ENCODE results near the gene HYI.

DNA sequence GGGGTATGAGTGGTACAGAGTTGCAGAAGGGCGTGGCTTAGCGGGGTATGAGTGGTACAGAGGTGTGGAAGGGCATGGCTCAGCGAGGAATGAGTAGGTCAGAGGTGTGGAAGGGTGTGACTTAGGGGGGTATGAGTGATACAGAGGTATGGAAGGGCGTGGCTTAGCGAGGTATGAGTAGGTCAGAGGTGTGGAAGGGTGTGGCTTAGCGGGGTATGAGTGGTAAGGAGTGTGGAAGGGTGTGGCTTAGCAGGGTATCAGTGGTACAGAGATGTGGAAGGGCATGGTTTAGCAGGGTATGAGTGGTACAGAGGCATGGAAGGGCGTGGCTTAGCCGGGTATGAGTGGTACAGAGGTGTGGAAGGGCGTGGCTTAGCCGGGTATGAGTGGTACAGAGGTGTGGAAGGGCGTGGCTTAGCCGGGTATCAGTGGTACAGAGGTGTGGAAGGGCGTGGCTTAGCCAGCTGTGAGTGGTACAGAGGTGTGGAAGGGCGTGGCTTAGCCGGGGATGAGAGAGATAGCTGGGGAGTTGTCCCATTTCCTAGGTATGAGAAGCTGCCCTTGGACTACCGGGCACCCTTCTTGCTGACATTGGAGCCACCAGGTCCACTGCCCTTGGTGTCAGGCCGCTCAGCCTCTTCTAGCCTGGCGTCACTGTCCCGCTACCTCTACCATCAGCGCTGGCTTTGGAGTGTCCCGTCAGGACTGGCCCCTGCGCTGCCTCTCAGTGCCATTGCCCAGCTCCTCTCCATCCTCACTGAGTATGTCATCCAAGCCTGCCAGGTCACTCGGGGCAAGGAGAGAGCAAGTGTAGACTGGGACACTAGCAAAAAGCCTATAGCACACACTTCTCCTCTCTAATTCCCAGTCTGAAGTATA, 29.8 kb downstream of the HYI start:
- TF ChIP-seq POLR2AphosphoS5 (IDR thresholded peaks at IDR 0.05; ENCODE audit: low read depth): no peak
- TF ChIP-seq, protein P1, sequence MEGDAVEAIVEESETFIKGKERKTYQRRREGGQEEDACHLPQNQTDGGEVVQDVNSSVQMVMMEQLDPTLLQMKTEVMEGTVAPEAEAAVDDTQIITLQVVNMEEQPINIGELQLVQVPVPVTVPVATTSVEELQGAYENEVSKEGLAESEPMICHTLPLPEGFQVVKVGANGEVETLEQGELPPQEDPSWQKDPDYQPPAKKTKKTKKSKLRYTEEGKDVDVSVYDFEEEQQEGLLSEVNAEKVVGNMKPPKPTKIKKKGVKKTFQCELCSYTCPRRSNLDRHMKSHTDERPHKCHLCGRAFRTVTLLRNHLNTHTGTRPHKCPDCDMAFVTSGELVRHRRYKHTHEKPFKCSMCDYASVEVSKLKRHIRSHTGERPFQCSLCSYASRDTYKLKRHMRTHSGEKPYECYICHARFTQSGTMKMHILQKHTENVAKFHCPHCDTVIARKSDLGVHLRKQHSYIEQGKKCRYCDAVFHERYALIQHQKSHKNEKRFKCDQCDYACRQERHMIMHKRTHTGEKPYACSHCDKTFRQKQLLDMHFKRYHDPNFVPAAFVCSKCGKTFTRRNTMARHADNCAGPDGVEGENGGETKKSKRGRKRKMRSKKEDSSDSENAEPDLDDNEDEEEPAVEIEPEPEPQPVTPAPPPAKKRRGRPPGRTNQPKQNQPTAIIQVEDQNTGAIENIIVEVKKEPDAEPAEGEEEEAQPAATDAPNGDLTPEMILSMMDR (IDR thresholded peaks at IDR 0.05; ENCODE audit: insufficient read depth, low read length): no peak
- TF ChIP-seq, protein P2, sequence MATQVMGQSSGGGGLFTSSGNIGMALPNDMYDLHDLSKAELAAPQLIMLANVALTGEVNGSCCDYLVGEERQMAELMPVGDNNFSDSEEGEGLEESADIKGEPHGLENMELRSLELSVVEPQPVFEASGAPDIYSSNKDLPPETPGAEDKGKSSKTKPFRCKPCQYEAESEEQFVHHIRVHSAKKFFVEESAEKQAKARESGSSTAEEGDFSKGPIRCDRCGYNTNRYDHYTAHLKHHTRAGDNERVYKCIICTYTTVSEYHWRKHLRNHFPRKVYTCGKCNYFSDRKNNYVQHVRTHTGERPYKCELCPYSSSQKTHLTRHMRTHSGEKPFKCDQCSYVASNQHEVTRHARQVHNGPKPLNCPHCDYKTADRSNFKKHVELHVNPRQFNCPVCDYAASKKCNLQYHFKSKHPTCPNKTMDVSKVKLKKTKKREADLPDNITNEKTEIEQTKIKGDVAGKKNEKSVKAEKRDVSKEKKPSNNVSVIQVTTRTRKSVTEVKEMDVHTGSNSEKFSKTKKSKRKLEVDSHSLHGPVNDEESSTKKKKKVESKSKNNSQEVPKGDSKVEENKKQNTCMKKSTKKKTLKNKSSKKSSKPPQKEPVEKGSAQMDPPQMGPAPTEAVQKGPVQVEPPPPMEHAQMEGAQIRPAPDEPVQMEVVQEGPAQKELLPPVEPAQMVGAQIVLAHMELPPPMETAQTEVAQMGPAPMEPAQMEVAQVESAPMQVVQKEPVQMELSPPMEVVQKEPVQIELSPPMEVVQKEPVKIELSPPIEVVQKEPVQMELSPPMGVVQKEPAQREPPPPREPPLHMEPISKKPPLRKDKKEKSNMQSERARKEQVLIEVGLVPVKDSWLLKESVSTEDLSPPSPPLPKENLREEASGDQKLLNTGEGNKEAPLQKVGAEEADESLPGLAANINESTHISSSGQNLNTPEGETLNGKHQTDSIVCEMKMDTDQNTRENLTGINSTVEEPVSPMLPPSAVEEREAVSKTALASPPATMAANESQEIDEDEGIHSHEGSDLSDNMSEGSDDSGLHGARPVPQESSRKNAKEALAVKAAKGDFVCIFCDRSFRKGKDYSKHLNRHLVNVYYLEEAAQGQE (IDR thresholded peaks at IDR 0.05; ENCODE audit: insufficient replicate concordance, low read depth): no peak
